Liver (tissue), 3 donors: ENCODE data around the gene SLC35E3.

Source experiments
- HNF4A ChIP-seq, 2 donors: conservative IDR thresholded peaks; 2 replicates each; pipeline ENCODE4 v1.6.1; 2016; ENCODE audit warnings: antibody characterized with exemption in 2 of 2, mild to moderate bottlenecking in 2 of 2
- JUND ChIP-seq, 2 donors: IDR thresholded peaks; 2 replicates each; pipeline ENCODE4 v1.6.1; 2016; ENCODE audit warnings: antibody characterized with exemption in 2 of 2
- MAX ChIP-seq: IDR thresholded peaks from 2 replicates; pipeline ENCODE4 v1.6.1; 2016; ENCODE audit warnings: antibody characterized with exemption
- RAD21 ChIP-seq, 2 donors: IDR thresholded peaks; 2 replicates each; pipeline ENCODE4 v1.6.1; 2016; ENCODE audit warnings: antibody characterized with exemption in 2 of 2, mild to moderate bottlenecking in 2 of 2
- REST ChIP-seq: IDR thresholded peaks from 2 replicates; pipeline ENCODE4 v1.6.1; 2016; ENCODE audit warnings: antibody characterized with exemption, mild to moderate bottlenecking
- SP1 ChIP-seq: IDR thresholded peaks from 2 replicates; pipeline ENCODE4 v1.6.1; 2018; ENCODE audit warnings: antibody characterized with exemption, mild to moderate bottlenecking
- TAF1 ChIP-seq: conservative IDR thresholded peaks from 2 replicates; pipeline ENCODE4 v1.6.1; 2016; ENCODE audit warnings: antibody characterized with exemption, mild to moderate bottlenecking
- YY1 ChIP-seq: IDR thresholded peaks from 2 replicates; pipeline ENCODE4 v1.6.1; 2016; ENCODE audit warnings: antibody characterized with exemption, mild to moderate bottlenecking
- TF ChIP-seq, protein P1 (sequence below): fragments of 150-350 bp; IDR thresholded peaks from 2 replicates; pipeline ENCODE4 v1.5.1; 2017; ENCODE audit warnings: improper control_type of control experiment, low read depth, low read length; ENCODE audit not compliant: missing input control
- TF ChIP-seq, protein P2 (sequence below): IDR thresholded peaks from 2 replicates; pipeline ENCODE4 v1.6.1; 2016; ENCODE audit warnings: antibody characterized with exemption
- TF ChIP-seq, protein P3 (sequence below): IDR thresholded peaks from 2 replicates; pipeline ENCODE4 v1.6.1; 2016; ENCODE audit warnings: antibody characterized with exemption
- donor health status: healthy.
- donor health status: healthy.

DNA sequence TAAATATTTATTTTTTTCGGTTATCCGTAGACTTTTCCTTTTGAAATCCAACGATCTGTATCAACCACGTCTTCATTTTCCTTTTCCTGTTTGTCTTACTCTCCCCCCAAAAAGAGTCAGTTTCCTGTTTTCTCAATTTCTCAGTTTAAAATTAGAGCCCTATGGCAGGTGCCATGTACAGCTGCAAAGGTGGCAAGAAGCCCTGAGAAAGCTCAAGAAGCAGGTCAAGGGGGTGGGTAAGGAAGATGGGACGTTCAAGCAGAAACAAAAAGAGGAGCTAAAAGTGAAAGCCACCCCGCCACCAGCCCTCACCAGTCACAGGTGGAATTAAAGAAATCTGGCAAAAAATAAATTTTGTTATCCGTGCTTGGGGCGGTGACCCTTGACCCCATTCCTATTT is 26.7 kb downstream of the SLC35E3 start:
- TF ChIP-seq SP1 = no peak
- TF ChIP-seq, protein P1, sequence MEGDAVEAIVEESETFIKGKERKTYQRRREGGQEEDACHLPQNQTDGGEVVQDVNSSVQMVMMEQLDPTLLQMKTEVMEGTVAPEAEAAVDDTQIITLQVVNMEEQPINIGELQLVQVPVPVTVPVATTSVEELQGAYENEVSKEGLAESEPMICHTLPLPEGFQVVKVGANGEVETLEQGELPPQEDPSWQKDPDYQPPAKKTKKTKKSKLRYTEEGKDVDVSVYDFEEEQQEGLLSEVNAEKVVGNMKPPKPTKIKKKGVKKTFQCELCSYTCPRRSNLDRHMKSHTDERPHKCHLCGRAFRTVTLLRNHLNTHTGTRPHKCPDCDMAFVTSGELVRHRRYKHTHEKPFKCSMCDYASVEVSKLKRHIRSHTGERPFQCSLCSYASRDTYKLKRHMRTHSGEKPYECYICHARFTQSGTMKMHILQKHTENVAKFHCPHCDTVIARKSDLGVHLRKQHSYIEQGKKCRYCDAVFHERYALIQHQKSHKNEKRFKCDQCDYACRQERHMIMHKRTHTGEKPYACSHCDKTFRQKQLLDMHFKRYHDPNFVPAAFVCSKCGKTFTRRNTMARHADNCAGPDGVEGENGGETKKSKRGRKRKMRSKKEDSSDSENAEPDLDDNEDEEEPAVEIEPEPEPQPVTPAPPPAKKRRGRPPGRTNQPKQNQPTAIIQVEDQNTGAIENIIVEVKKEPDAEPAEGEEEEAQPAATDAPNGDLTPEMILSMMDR = no peak
- no peak for TF ChIP-seq HNF4A (conservative IDR thresholded peaks at IDR 0.05)
- TF ChIP-seq TAF1 = no peak
- TF ChIP-seq REST = no peak
- TF ChIP-seq JUND (IDR thresholded peaks at IDR 0.05) = no peak
- no peak for TF ChIP-seq RAD21 (IDR thresholded peaks at IDR 0.05)
- no peak for TF ChIP-seq MAX
- TF ChIP-seq, protein P2, sequence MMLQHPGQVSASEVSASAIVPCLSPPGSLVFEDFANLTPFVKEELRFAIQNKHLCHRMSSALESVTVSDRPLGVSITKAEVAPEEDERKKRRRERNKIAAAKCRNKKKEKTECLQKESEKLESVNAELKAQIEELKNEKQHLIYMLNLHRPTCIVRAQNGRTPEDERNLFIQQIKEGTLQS = no peak
- TF ChIP-seq, protein P3, sequence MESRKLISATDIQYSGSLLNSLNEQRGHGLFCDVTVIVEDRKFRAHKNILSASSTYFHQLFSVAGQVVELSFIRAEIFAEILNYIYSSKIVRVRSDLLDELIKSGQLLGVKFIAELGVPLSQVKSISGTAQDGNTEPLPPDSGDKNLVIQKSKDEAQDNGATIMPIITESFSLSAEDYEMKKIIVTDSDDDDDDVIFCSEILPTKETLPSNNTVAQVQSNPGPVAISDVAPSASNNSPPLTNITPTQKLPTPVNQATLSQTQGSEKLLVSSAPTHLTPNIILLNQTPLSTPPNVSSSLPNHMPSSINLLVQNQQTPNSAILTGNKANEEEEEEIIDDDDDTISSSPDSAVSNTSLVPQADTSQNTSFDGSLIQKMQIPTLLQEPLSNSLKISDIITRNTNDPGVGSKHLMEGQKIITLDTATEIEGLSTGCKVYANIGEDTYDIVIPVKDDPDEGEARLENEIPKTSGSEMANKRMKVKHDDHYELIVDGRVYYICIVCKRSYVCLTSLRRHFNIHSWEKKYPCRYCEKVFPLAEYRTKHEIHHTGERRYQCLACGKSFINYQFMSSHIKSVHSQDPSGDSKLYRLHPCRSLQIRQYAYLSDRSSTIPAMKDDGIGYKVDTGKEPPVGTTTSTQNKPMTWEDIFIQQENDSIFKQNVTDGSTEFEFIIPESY = no peak
- TF ChIP-seq YY1 = no peak
